SK-N-SH treated with all-trans-retinoic acid at 6 μM for 48 hours (cell line): ENCODE data around the gene S100A8.

Experiments used
- ARNTL ChIP-seq: fragments of 450-650 bp; formaldehyde crosslinking; IDR thresholded peaks from 2 replicates; pipeline ENCODE4 v1.5.0; 2020; ENCODE audit warnings: low read depth, mild to moderate bottlenecking, moderate library complexity, borderline replicate concordance
- BACH2 ChIP-seq: fragments of 250-450 bp; sonication (Bioruptor Pico); IDR thresholded peaks from 2 replicates; pipeline ENCODE4 v1.9.0; 2021; ENCODE audit warnings: mild to moderate bottlenecking, borderline replicate concordance
- CSDC2 ChIP-seq: fragments of 250-450 bp; sonication (Bioruptor Pico); IDR thresholded peaks from 2 replicates; pipeline ENCODE4 v1.5.0; 2020; ENCODE audit warnings: mild to moderate bottlenecking, moderate library complexity
- ISL1 ChIP-seq: fragments of 250-450 bp; sonication (Bioruptor Pico); IDR thresholded peaks from 2 replicates; pipeline ENCODE4 v2.1.2; 2022; ENCODE audit warnings: mild to moderate bottlenecking, moderate library complexity
- OSR1 ChIP-seq: fragments of 250-450 bp; sonication (Bioruptor Pico); IDR thresholded peaks from 2 replicates; pipeline ENCODE4 v1.8.0; 2022; ENCODE audit warnings: moderate library complexity, mild to moderate bottlenecking, inconsistent platforms
- PPARA ChIP-seq: fragments of 250-450 bp; sonication (Bioruptor Pico); IDR thresholded peaks from 2 replicates; pipeline ENCODE4 v1.5.0; 2020; ENCODE audit warnings: mild to moderate bottlenecking, borderline replicate concordance
- RARB ChIP-seq: fragments of 250-450 bp; sonication (Bioruptor Pico); IDR thresholded peaks from 2 replicates; pipeline ENCODE4 v1.8.0; 2021; ENCODE audit warnings: mild to moderate bottlenecking, moderate library complexity
- SNAI2 ChIP-seq: fragments of 250-450 bp; sonication (Bioruptor Pico); IDR thresholded peaks from 2 replicates; pipeline ENCODE4 v1.5.0; 2020; ENCODE audit warnings: mild to moderate bottlenecking, moderate library complexity
- TCF4 ChIP-seq: fragments of 250-450 bp; sonication (Bioruptor Pico); IDR thresholded peaks from 2 replicates; pipeline ENCODE4 v1.8.0; 2021; ENCODE audit warnings: mild to moderate bottlenecking, moderate library complexity, borderline replicate concordance
- TOX ChIP-seq: fragments of 250-450 bp; sonication (Bioruptor Pico); IDR thresholded peaks from 2 replicates; pipeline ENCODE4 v1.8.0; 2021; ENCODE audit warnings: mild to moderate bottlenecking, moderate library complexity, borderline replicate concordance
- ZC3H10 ChIP-seq: fragments of 250-450 bp; sonication (Bioruptor Pico); IDR thresholded peaks from 2 replicates; pipeline ENCODE4 v1.5.1; 2021; ENCODE audit warnings: mild to moderate bottlenecking, moderate library complexity
- ZFP3 ChIP-seq: fragments of 250-450 bp; sonication (Bioruptor Pico); IDR thresholded peaks from 2 replicates; pipeline ENCODE4 v1.5.0; 2020; ENCODE audit warnings: mild to moderate bottlenecking, moderate library complexity
- TF ChIP-seq, protein P1 (sequence below): fragments of 250-450 bp; sonication (Bioruptor Pico); IDR thresholded peaks from 2 replicates; pipeline ENCODE4 v1.8.0; 2020; ENCODE audit warnings: mild to moderate bottlenecking, moderate library complexity, borderline replicate concordance
- TF ChIP-seq, protein P2 (sequence below): fragments of 250-450 bp; sonication (Bioruptor Pico); IDR thresholded peaks from 2 replicates; pipeline ENCODE4 v1.5.1; 2021; ENCODE audit warnings: mild to moderate bottlenecking, moderate library complexity

DNA sequence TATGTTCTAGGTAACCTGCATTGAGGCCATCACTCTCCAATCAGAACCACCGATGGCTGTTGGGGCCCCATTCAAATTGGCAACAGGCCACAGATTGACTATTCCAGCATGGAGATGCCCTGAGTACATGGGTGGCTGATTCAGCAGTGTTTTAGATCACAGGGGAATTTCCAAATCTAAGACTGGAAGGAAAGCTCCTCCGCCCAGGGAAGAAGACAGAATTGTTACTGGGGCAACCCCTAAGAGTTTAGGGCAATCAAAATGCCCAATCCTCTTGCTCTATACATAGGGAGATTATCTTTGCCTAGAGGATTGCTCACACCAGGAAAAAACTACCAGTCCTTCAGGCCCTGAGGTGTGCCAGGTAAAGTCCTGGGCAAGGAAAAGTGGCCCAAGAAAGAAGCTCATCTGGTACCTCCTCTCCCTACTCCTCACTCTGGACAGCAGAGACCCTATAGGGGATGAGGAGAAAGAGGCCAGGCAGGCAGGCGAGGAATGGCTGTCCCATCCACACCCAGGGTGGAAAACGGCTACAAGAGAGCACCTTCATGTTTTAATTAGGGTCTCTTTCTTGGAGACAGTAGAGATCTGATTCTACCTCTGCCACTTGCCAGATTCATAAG lies 5.8 kb downstream of the S100A8 start:
- TF ChIP-seq, protein P1, sequence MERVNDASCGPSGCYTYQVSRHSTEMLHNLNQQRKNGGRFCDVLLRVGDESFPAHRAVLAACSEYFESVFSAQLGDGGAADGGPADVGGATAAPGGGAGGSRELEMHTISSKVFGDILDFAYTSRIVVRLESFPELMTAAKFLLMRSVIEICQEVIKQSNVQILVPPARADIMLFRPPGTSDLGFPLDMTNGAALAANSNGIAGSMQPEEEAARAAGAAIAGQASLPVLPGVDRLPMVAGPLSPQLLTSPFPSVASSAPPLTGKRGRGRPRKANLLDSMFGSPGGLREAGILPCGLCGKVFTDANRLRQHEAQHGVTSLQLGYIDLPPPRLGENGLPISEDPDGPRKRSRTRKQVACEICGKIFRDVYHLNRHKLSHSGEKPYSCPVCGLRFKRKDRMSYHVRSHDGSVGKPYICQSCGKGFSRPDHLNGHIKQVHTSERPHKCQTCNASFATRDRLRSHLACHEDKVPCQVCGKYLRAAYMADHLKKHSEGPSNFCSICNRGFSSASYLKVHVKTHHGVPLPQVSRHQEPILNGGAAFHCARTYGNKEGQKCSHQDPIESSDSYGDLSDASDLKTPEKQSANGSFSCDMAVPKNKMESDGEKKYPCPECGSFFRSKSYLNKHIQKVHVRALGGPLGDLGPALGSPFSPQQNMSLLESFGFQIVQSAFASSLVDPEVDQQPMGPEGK, result no peak
- no peak for TF ChIP-seq SNAI2 (CRISPR knock-in tag)
- no peak for TF ChIP-seq RARB
- TF ChIP-seq ZC3H10 (CRISPR knock-in tag), result no peak
- no peak for TF ChIP-seq TOX (CRISPR knock-in tag)
- no peak for TF ChIP-seq OSR1 (CRISPR knock-in tag)
- TF ChIP-seq ZFP3 (CRISPR knock-in tag), result no peak
- no peak for TF ChIP-seq ARNTL
- TF ChIP-seq CSDC2 (CRISPR knock-in tag), result no peak
- TF ChIP-seq ISL1, result no peak
- no peak for TF ChIP-seq TCF4 (CRISPR knock-in tag)
- TF ChIP-seq PPARA (CRISPR knock-in tag), result no peak
- TF ChIP-seq BACH2 (CRISPR knock-in tag), result no peak
- TF ChIP-seq, protein P2, sequence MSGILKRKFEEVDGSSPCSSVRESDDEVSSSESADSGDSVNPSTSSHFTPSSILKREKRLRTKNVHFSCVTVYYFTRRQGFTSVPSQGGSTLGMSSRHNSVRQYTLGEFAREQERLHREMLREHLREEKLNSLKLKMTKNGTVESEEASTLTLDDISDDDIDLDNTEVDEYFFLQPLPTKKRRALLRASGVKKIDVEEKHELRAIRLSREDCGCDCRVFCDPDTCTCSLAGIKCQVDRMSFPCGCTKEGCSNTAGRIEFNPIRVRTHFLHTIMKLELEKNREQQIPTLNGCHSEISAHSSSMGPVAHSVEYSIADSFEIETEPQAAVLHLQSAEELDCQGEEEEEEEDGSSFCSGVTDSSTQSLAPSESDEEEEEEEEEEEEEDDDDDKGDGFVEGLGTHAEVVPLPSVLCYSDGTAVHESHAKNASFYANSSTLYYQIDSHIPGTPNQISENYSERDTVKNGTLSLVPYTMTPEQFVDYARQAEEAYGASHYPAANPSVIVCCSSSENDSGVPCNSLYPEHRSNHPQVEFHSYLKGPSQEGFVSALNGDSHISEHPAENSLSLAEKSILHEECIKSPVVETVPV (CRISPR knock-in tag), result no peak
